Measurements from ENCODE around the gene PDZRN3. TPM values are rescaled to one million over a fixed set of nuclear protein-coding genes. Genes with fewer than 3 reads are reported as not detected.

Gene PDZRN3
- total and polyA plus RNA-seq, 2 donors (not counting 3 experiments of a cell fraction or from before 2014, with no cell fraction given) = not detected

GRCh38 chr3:73383470-73384049, 241.2 kb downstream of the PDZRN3 start:
- no peaks in the 10 kb centered on the region for H3K36me3 ChIP-seq (ENCODE audit: control insufficient read depth in 2 of 2, extremely low read depth in 1 of 2, insufficient read depth in 2 of 2, low read length in 2 of 2)

More at GRCh38 chr3:73383470-73384049, 241.2 kb downstream of the PDZRN3 start:
- dilution Hi-C loops (cut with MboI; ENCODE audit: extremely low pct_ligation_motif_present, low sequenced_read_pairs) = no loop called here
- Histone ChIP-seq H2AFZ (ENCODE audit: low read depth, low read length) (no peak overlapping the region), H3K4me2 (ENCODE audit: insufficient read depth, low read length) (no peak overlapping the region), H4K20me1 (replicated peaks; ENCODE audit: control insufficient read depth, extremely low read depth, insufficient read depth, low read length) (no peaks in the 10 kb centered on the region), H3K9me1 (replicated peaks; ENCODE audit: control insufficient read depth, extremely low read depth, insufficient read depth, low read length) (no peaks in the 10 kb centered on the region), H3K9ac (replicated peaks; ENCODE audit: extremely low read depth, insufficient read depth, low read length) (no peak overlapping the region), H3K4me1 (ENCODE audit: control insufficient read depth, extremely low read depth, insufficient read depth, low read length) (peaks cover 10% of the 10 kb centered on the region), H3K4me3 (replicated peaks in 1 of 3; ENCODE audit: insufficient read depth in 1 of 3, low read depth in 1 of 3, low read length in 3 of 3) (no peak overlapping the region), H3K27me3 (ENCODE audit: control insufficient read depth in 2 of 2, insufficient read depth in 2 of 2, low read length in 2 of 2) (no peaks in the 10 kb centered on the region), H3K27ac (ENCODE audit: insufficient read depth, low read depth, low read length) (no peak overlapping the region), H3K79me2 (ENCODE audit: control insufficient read depth, insufficient read depth, low read length) (no peaks in the 10 kb centered on the region), H3K9me3 (replicated peaks; ENCODE audit: control insufficient read depth, insufficient read depth, low read length) (no peaks in the 10 kb centered on the region)
- no peak for TF ChIP-seq JUN (IDR thresholded peaks at IDR 0.05; ENCODE audit: borderline replicate concordance, insufficient read depth, insufficient read length, low read depth)
- TF ChIP-seq FOS (IDR thresholded peaks at IDR 0.05; ENCODE audit: borderline replicate concordance, insufficient read depth, low read length) = no peak
- TF ChIP-seq EZH2 (IDR thresholded peaks at IDR 0.05; ENCODE audit: borderline replicate concordance, low read depth, low read length, severe bottlenecking) = no peak
- no peak for TF ChIP-seq CTCF (IDR thresholded peaks at IDR 0.05; ENCODE audit: extremely low read depth in 1 of 2, insufficient read depth in 1 of 2, low read depth in 1 of 2, low read length in 2 of 2)
- intact Hi-C loops (cut with micrococcal nuclease) = no loop called here
- DNase-seq (ENCODE audit: low read depth, low spot score) (no peak), FAIRE-seq (no peak)
- ChIA-PET POLR2A (no interaction called here), CTCF (no interaction called here)
- no TSS peak for BruUV-seq (replicated peaks)
